Measurements from ENCODE around the gene HTR6.

The HTR6 gene

DNA sequence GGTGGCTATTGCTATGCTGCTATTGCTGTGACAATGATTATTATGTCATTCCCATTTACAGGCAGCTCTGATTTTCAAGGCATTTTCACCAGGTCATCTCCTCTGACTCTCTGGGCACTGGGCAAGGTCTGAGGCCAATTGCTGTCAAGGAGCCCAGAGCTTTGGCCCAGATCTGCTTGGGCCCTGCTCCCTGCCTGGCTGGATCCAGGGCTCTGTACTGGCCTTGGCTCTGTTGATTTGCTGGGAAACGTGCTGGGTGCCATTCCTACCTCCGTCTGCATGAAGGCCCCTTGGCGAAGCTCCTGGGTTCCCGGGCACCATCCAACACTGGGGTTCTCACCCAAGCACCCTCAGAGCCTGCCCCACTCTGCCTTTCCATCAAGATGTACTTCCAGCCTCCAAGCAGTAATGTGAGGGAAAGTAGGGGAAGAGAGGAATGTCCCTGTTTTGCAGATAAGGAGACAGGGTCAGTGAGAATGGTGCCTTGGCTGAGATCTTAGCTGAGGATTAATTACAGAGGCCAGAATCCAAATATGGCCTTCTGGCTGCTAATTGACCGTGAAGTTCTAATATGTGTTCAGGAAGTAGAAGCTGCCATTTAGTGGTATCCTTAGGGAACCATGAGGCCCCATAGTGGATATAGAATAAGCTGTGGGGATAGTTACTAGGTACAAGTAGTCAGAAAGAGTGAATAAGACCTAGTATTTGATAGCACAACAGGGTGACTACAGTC is 63.9 kb downstream of the HTR6 start:
- no peak for DNase-seq

DNA sequence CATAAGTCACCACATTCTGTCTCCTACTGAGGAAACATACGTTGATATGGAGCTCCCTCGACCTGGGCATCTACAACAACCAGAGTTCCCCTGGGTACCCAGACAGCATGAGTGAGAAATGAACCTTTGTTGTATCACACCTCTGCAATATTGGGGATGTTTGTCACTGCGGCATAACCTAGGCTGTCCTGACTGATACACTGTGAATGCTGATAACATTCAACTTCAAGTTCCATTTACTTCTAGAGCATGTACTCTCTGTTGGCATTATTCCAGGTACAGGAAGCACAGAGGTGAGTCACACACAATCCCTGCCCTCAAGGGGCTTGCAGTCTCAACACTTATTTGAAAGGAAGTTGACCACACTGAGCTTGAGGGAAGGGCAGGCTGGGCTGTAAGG is 65.6 kb downstream of the HTR6 start:
- no peak for DNase-seq
